Pancreas (tissue), 10 donors: ENCODE results near the gene LMBRD2. TPM values are rescaled to one million over a fixed set of nuclear protein-coding genes. Genes with fewer than 3 reads are reported as not detected.

Source experiments
- ATAC-seq, 4 donors: fragments of 200-7000 bp; cut with Tn5 transposase; one replicate each; pipeline versions ENCODE4 v1.8.0 to v1.9.1; 2020; ENCODE audit warnings: mild to moderate bottlenecking in 4 of 4, moderate library complexity in 4 of 4
- DNase-seq, 6 donors: peaks; one replicate each; pipeline ENCODE4 v3.0.0-alpha.2; 2020
- FAIRE-seq: peaks from 2 replicates; lab custom pipeline; 2012; peaks lifted over from hg19 to GRCh38; lab: Jason Lieb, UNC
- H3K27ac ChIP-seq, 4 donors: fragments of 200-600 bp; sonication (generic); 1 replicate in 3 of 4; 2 replicates in 1 of 4; pipeline versions ENCODE4 v1.5.0 to v1.8.0; 2020
- H3K27me3 ChIP-seq, 4 donors: fragments of 200-600 bp; one replicate each; pipeline ENCODE4 v1.8.0; 2021
- H3K36me3 ChIP-seq, 3 donors: fragments of 200-600 bp; sonication (generic) in 1 of 3; one replicate each; pipeline versions ENCODE4 v1.5.0 to v1.8.0; 2020 to 2021
- H3K4me1 ChIP-seq, 3 donors: fragments of 200-600 bp; one replicate each; pipeline ENCODE4 v1.8.0; 2021
- H3K4me3 ChIP-seq, 4 donors: fragments of 200-600 bp; sonication (generic) in 2 of 4; one replicate each; pipeline versions ENCODE4 v1.5.0 to v1.8.0; 2020 to 2021
- H3K9me3 ChIP-seq, 4 donors: fragments of 200-600 bp; one replicate each; pipeline ENCODE4 v1.8.0; 2021
- CTCF ChIP-seq, 4 donors: fragments of 200-600 bp; sonication (generic) in 3 of 4; IDR thresholded peaks; one replicate each; pipeline versions ENCODE4 v1.5.0 to v1.8.0; 2021; ENCODE audit warnings: antibody characterized with exemption in 4 of 4
- WGBS, 2 donors: extraction: QIAGEN DNeasy Blood & Tissue Kit; methylation state at CpG; one replicate each; pipeline ENCODE4 v1.1.7; 2013; 5-methylcytosine and 5-hydroxymethylcytosine counted together
- intact Hi-C, 3 donors: fragments of 100-400 bp; cut with DNase I; formaldehyde crosslinking; loops; one replicate each; pipeline versions ENCODE4 v1.11.1 to v1.14.2; 2022
- polyA plus RNA-seq, 2 donors: library from polyadenylated mRNA; stranded (reverse); fragments of 200-250 nt; gene quantifications; one replicate each; pipeline ENCODE4 v1.2.3, GENCODE V29; 2013
- total RNA-seq, 6 donors: library from RNA; stranded (reverse); fragmentation: NEBNext Ultra II Directional in 4 of 6; extraction: Animal tissue kit (Norgen Biotek cat#: 25700) in 4 of 6; gene quantifications; one replicate each; pipeline versions ENCODE4 v1.2.1 to v1.2.4, GENCODE V29; 2021 to 2023
- donor health status: healthy with polysubstance abuse.
- donor health status: DM: no; HTN: no; CAD: no; lungs with moderate emphysema.
- donor health status: DM: no; HTN: no; CAD: no.
- donor health status: control.
- donor health status: control.
- donor health status: Bipolar disorder and iron deficiency.
- donor health status: DM: yes; HTN: yes; CAD: no.
- donor health status: DM: no; HTN: no; CAD: no.
- donor health status: DM: no; HTN: no; CAD: no.
- donor health status: DM: yes; HTN: yes; CAD: no.

LMBRD2 gene
- total and polyA plus RNA-seq, 8 donors: 1.0 to 8.3 (median 6.1) TPM

GRCh38 chr5:36174119-36174518 is 22.4 kb upstream of the LMBRD2 start:
- intact Hi-C loops: no loop called here

GRCh38 chr5:36173426-36173825 is 21.7 kb upstream of the LMBRD2 start:
- FAIRE-seq: no peak
- H3K36me3 ChIP-seq: peaks cover 0 to 5% (median 0%) of the 10 kb centered on the region in 3 donors
- no peak for ATAC-seq
- H3K4me3 ChIP-seq: no peak overlapping the region
- TF ChIP-seq CTCF (IDR thresholded peaks at IDR 0.05): no peak
- H3K27ac ChIP-seq: no peak overlapping the region
- intact Hi-C loops: no loop called here
- no peaks in the 10 kb centered on the region for H3K27me3 ChIP-seq
- no peak for DNase-seq
- no peaks in the 10 kb centered on the region for H3K9me3 ChIP-seq
- H3K4me1 ChIP-seq: peaks cover 0 to 8% (median 0%) of the 10 kb centered on the region in 3 donors
- 78 to 81% methylated on average over 2 of the region's 2 CpGs for WGBS, 2 donors

More at GRCh38 chr5:36174119-36174518, 22.4 kb upstream of the LMBRD2 start:
- 80 to 86% methylated on average over 3 of the region's 3 CpGs for WGBS, 2 donors
- H3K27me3 ChIP-seq: no peaks in the 10 kb centered on the region
- H3K9me3 ChIP-seq: no peaks in the 10 kb centered on the region
- no peak for DNase-seq
- FAIRE-seq: no peak
- H3K36me3 ChIP-seq: peaks cover 0 to 5% (median 0%) of the 10 kb centered on the region in 3 donors
- H3K4me1 ChIP-seq: peaks cover 0 to 8% (median 0%) of the 10 kb centered on the region in 3 donors
- no peak for ATAC-seq
- TF ChIP-seq CTCF (IDR thresholded peaks at IDR 0.05): no peak
- no peak overlapping the region for H3K27ac ChIP-seq
- no peak overlapping the region for H3K4me3 ChIP-seq

GRCh38 chr5:36172599-36172998 is 20.9 kb upstream of the LMBRD2 start:
- H3K27me3 ChIP-seq: no peaks in the 10 kb centered on the region
- TF ChIP-seq CTCF (IDR thresholded peaks at IDR 0.05): no peak
- ATAC-seq (peak; percentile 40 to 73 (median 56)), DNase-seq (no peak), FAIRE-seq (peak; percentile 13)
- no peaks in the 10 kb centered on the region for H3K9me3 ChIP-seq
- H3K4me3 ChIP-seq: no peak overlapping the region
- no peak overlapping the region for H3K27ac ChIP-seq
- peaks cover 0 to 8% (median 0%) of the 10 kb centered on the region in 3 donors for H3K4me1 ChIP-seq
- intact Hi-C loops: no loop called here
- WGBS, 2 donors: 13 to 19% methylated on average over 1 of the region's 1 CpG
- peaks cover 0 to 5% (median 0%) of the 10 kb centered on the region in 3 donors for H3K36me3 ChIP-seq

- H3K27ac ChIP-seq: no peak overlapping the region
- FAIRE-seq (no peak), ATAC-seq (no peak), DNase-seq (no peak)
- H3K27me3 ChIP-seq: no peaks in the 10 kb centered on the region
- H3K9me3 ChIP-seq: no peaks in the 10 kb centered on the region
- H3K36me3 ChIP-seq: no peaks in the 10 kb centered on the region
- 87 to 88% methylated on average over 5 of the region's 5 CpGs for whole genome bisulfite sequencing, 2 donors
- H3K4me1 ChIP-seq: peaks cover 0 to 8% (median 0%) of the 10 kb centered on the region in 3 donors
- intact Hi-C loops: no loop called here
- TF ChIP-seq CTCF (IDR thresholded peaks at IDR 0.05): no peak
- H3K4me3 ChIP-seq: no peak overlapping the region
These were observed 19.2 kb upstream of the LMBRD2 start for GRCh38 chr5:36170832-36171424.

GRCh38 chr5:36168737-36169136 is 17.1 kb upstream of the LMBRD2 start:
- intact Hi-C loops: no loop called here
- FAIRE-seq: no peak
- no peaks in the 10 kb centered on the region for H3K36me3 ChIP-seq
- H3K9me3 ChIP-seq: no peaks in the 10 kb centered on the region
- TF ChIP-seq CTCF (IDR thresholded peaks at IDR 0.05): no peak
- peaks cover 0 to 8% (median 0%) of the 10 kb centered on the region in 3 donors for H3K4me1 ChIP-seq
- no peak overlapping the region for H3K27ac ChIP-seq
- no peak for ATAC-seq
- WGBS, 2 donors: 91 to 99% methylated on average over 4 of the region's 4 CpGs
- no peaks in the 10 kb centered on the region for H3K27me3 ChIP-seq
- no peak overlapping the region for H3K4me3 ChIP-seq
- DNase-seq: no peak
